LNCAP (cell line): ENCODE results near the gene LRRC25.

Experiments used
- CTCF ChIP-seq: fragments of 450-650 bp; IDR thresholded peaks from 2 replicates; pipeline ENCODE4 v1.5.1; 2017; ENCODE audit warnings: mild to moderate bottlenecking

The LRRC25 gene

GRCh38 chr19:18397242-18398202, at the start of gene LRRC25:
Gene LRRC25, minus strand, starts transcription at chr19:18397622. Its CDS starts 659 bp downstream, at chr19:18396963.
- TF ChIP-seq CTCF: no peak

GRCh38 chr19:18446811-18447359, 49.5 kb upstream of the LRRC25 start:
- no peak for TF ChIP-seq CTCF

- no peak for TF ChIP-seq CTCF
Measured at GRCh38 chr19:18446145-18446810, 48.9 kb upstream of the LRRC25 start.

GRCh38 chr19:18445262-18445948, 48.0 kb upstream of the LRRC25 start:
- TF ChIP-seq CTCF: no peak

GRCh38 chr19:18444513-18444912, 47.1 kb upstream of the LRRC25 start:
- TF ChIP-seq CTCF: no peak

- no peak for TF ChIP-seq CTCF
Measured at GRCh38 chr19:18443831-18444230, 46.4 kb upstream of the LRRC25 start.

- TF ChIP-seq CTCF: no peak
Measured at GRCh38 chr19:18443406-18443805, 46.0 kb upstream of the LRRC25 start.
